HG03064 (cell line): ENCODE measurements around the gene SOX9.

Source experiments
- ATAC-seq: cut with Tn5 transposase; IDR thresholded peaks from one replicate; pipeline ENCODE4 v1.9.1; 2021; ENCODE audit warnings: low read depth; ENCODE audit not compliant: unreplicated experiment

The SOX9 gene

GRCh38 chr17:72120642-72121163 is at the start of gene SOX9:
Gene SOX9, plus strand, starts transcription at chr17:72121020. Its CDS starts 372 bp downstream, at chr17:72121392.
- peak; percentile 65 for ATAC-seq

DNA sequence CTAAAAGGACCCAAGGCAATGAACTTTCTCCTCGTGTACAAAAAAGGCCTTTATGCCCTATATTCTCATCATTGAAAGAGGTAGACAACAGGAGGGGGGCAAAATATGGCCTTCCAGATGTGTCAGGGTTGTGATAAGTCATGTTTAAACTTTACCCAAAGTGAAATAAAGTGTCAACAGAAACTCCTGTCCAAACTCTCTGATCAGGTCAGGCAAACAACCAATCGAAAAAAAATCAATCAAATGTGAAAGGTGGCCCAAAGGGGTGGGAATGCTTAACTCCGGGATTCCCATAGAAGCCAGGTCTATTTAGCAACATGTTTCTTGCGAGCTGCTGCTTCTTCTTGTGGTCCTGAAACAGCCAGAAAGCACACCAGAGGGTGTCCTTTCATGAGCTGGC is 49.5 kb upstream of the SOX9 start:
- no peak for ATAC-seq

DNA sequence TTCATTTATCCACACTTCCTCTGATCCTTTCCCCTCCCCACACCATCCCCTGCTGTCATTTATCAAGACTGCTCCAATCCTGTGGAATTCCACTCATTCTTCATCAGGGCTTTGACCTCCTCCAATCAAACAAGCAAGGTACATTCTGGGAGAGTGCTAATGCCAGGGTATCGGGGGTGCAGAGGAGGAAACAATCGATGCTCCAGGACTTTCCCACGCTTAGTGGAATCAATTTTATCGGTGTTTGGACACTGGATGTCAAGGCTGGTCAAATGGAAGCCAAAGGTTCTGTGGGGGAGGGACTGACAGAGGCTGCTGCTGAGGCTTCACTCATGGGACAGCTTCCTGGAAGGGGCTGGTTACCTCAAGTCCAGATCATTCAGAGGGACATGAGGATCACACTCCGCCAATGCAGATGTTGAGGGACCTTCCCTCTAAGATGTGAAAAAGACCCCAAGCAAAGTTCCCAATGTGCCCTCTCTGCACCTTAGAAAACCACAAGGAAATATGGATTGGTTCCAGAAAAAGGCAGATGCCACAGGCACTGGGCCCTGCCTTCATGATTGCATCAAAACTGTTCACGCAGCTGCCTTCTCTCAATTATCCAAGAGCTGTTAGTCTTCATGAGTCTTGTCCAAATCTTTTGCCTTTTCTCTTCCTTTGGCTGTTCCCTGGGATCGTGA is 44.7 kb upstream of the SOX9 start:
- ATAC-seq = no peak

DNA sequence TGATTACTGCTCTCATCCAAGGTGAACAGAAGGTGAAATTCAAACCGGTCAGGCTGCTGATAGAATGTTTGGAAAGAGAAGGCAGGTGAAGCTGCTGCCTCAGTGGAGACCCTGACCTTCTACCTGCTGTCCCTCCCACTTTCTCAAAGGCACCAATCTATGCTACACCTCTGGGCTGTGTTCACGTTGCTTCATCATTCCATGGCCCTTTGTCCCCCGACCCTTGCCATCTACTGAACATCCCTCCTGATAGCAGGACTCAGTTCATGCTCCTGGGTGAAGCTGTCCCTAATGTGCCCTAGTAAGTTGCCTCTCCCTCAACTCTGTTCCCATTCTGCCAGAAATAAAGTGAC is 44.2 kb upstream of the SOX9 start:
- ATAC-seq = no peak

GRCh38 chr17:72077326-72077960 is 43.4 kb upstream of the SOX9 start:
- ATAC-seq = no peak

- no peak for ATAC-seq
Measured at GRCh38 chr17:72079700-72080099, 41.1 kb upstream of the SOX9 start.

GRCh38 chr17:72087876-72088275 is 32.9 kb upstream of the SOX9 start:
- no peak for ATAC-seq

- ATAC-seq = no peak
Measured at GRCh38 chr17:72089453-72089987, 31.3 kb upstream of the SOX9 start.

DNA sequence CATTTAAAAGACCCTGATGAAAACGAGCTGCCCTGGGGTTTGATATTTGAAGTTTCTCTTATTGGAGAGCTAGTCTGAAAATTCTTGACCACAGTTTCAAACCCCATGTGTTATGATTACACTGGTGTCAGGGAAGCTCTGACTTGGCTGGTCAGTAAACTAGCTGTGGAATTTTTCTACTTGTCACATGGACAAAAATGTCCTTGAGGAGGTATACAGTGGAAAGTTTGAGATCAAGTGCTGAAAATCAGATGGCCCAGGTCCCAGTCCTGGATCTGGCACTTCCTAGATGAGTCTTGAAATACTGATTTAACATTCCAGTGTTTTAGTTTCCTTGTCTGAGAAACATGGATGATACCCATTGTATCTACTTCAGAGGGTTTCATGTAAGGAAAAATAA is 30.7 kb upstream of the SOX9 start:
- ATAC-seq = no peak

DNA sequence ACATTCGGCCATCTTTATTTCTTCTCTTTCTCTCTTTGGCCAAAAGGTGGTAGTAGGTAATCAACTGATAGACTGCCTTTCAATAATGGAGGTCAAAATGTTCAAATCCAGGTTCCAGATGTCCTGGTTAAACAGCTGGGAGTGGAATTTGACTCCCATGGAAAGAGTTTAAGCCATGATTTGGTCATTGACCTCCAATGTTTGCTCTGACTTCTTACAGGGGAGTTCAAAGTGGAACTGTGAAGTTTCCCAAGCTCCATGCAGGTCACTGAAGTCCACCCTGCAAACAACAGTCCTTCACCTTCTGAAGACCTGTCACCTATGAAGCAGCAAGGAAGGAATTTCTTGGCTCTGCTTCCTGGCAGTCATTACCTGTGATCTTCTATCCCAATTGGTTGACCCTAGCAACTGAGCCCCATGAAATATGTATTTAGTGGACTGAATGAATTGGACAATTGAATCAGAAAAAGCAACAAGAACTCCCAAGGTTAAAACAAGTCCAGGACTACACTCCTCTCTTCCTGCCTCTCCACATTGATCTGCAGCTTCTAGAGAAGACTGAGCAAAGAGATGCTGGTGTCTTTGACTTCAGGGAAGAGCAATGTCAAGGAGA is 28.0 kb upstream of the SOX9 start:
- ATAC-seq = no peak

DNA sequence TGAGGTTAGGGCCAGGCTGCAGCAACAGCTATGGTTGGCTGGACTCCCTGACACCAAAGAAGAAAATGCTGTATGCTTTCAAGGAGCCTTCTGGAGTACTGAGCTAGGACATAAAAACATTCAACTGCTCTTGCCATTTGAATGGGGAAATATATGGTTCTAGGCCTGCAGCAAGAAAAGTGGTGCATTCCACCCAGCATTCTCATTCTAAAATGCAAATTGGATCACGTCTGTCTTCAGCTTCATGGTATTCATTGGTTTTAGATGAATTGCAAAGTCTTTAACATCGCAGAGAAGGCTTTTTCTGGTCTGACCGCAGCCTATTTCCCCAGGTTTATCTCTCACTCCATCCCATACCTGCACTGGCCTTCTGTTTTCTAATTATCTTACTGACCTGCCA is 27.1 kb upstream of the SOX9 start:
- no peak for ATAC-seq

DNA sequence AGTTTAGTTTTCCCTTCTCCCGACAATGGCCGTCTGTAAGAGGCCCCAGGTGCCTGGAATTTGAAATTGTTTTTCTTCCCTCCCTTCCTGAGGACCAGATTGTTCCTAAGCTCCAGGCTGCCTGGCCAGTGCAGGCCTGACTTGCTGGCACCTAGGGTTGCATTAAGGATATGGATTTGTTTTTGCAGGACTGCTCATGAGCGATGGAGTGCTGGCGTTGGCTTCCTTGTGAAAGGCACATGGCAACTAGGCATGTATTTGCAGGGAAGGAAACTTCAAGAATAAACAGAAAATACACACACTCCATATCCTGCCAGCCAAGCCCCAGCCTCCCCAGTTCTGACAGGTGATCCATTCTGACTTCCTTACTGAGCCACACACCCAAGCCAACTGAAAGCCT is 25.5 kb upstream of the SOX9 start:
- no peak for ATAC-seq

GRCh38 chr17:72097144-72097543 is 23.7 kb upstream of the SOX9 start:
- ATAC-seq = no peak

DNA sequence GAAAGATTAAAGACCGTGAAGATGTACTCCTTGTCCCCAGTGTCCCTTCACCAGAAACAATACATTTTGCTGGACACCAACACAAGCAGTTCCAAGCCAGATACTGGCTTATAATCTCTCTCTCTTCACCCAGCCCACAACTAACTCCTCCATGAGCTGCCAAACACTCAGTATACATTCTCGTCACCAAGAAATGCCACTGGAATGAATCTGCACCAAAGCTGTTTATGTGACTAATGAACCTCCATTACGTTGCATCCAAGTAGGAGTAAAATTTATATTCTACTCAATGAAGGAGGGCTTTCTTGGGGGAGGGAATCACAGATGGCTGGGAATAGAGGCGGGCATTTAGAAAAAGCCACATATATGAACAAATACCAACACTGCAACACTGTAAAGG is 20.9 kb upstream of the SOX9 start:
- no peak for ATAC-seq

GRCh38 chr17:72100470-72100869 is 20.4 kb upstream of the SOX9 start:
- ATAC-seq = no peak

GRCh38 chr17:72101526-72101925 is 19.3 kb upstream of the SOX9 start:
- no peak for ATAC-seq

DNA sequence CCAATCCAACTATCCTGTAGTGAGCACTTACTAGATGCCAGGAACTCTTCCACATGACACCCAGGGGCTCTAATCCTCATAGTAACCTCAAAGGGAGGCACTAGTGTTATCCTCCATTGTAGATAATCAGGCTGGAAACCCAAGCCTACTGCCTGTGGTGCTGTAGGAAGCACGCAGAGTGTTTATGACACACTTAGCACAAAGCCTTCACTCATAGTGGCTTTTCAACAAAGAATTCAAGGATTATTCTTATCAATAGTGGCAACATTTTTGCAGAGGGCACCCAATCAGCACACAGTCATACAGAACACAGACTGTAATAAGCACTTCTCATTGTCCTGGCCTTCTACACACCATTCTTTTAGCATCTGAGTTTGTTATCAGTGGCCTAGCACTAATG is 18.5 kb upstream of the SOX9 start:
- no peak for ATAC-seq

GRCh38 chr17:72104164-72104862 is 16.5 kb upstream of the SOX9 start:
- no peak for ATAC-seq

GRCh38 chr17:72104863-72105234 is 16.0 kb upstream of the SOX9 start:
- no peak for ATAC-seq

GRCh38 chr17:72107100-72107499 is 13.7 kb upstream of the SOX9 start:
- no peak for ATAC-seq
